SU-DHL-6 (cell line): Measurements from ENCODE around the gene AP3D1.

Experiments
- H2AFZ ChIP-seq: fragments of 200-600 bp; sonication (generic); 2 replicates; pipeline ENCODE4 v1.6.1; 2014; ENCODE audit warnings: low read depth, mild to moderate bottlenecking, moderate library complexity, mixed read lengths, antibody characterized with exemption, low read length; ENCODE audit not compliant: severe bottlenecking
- H3F3A ChIP-seq: fragments of 200-600 bp; shearing (Covaris generic); 2 replicates; pipeline ENCODE4 v1.6.0; 2016; ENCODE audit warnings: antibody characterized with exemption, mild to moderate bottlenecking; ENCODE audit not compliant: insufficient read depth
- H3K27ac ChIP-seq: fragments of 200-600 bp; sonication (generic); 2 replicates; pipeline ENCODE4 v1.5.1; 2016; ENCODE audit warnings: low read depth, mild to moderate bottlenecking, low read length, moderate library complexity, mixed read lengths
- H3K27me3 ChIP-seq: fragments of 200-600 bp; sonication (generic), shearing (Covaris generic); 2 replicates; pipeline ENCODE4 v1.6.0; 2014; ENCODE audit warnings: mild to moderate bottlenecking, low read length
- H3K36me3 ChIP-seq: fragments of 200-600 bp; sonication (generic); 2 replicates; pipeline ENCODE4 v1.6.1; 2014; ENCODE audit warnings: mild to moderate bottlenecking, low read length, mixed read lengths
- H3K4me2 ChIP-seq: fragments of 300-600, 200-600 bp; shearing (Covaris generic), sonication (generic); 2 replicates; pipeline ENCODE4 v1.6.0; 2014; ENCODE audit warnings: low read length, low read depth, mild to moderate bottlenecking; ENCODE audit not compliant: poor library complexity, severe bottlenecking
- H3K4me3 ChIP-seq: fragments of 200-600 bp; sonication (generic); 2 replicates; pipeline ENCODE4 v1.5.1; 2014; ENCODE audit warnings: antibody characterized with exemption, low read length, mild to moderate bottlenecking, mixed read lengths; ENCODE audit not compliant: insufficient read depth, poor library complexity, severe bottlenecking
- H3K79me2 ChIP-seq: fragments of 200-600 bp; sonication (generic); 2 replicates; pipeline ENCODE4 v1.6.1; 2014; ENCODE audit warnings: mild to moderate bottlenecking, low read length, moderate library complexity; ENCODE audit not compliant: insufficient read depth
- H3K9ac ChIP-seq: fragments of 200-600 bp; sonication (generic); 2 replicates; pipeline ENCODE4 v1.7.0; 2014; ENCODE audit warnings: mild to moderate bottlenecking, low read length
- H3K9me2 ChIP-seq: fragments of 200-600 bp; sonication (generic); replicated peaks from 2 replicates; pipeline ENCODE4 v1.6.1; 2014; ENCODE audit warnings: low read length; ENCODE audit not compliant: insufficient read depth
- H3K9me3 ChIP-seq: fragments of 200-600 bp; sonication (generic); 2 replicates; pipeline ENCODE4 v1.6.1; 2014; ENCODE audit warnings: low read length, mixed read lengths; ENCODE audit not compliant: insufficient read depth
- H4K20me1 ChIP-seq: fragments of 200-600 bp; sonication (generic); 2 replicates; pipeline ENCODE4 v1.6.1; 2014; ENCODE audit warnings: low read depth, mild to moderate bottlenecking, antibody characterized with exemption, low read length, moderate library complexity, mixed read lengths
- CTCF ChIP-seq: fragments of 200-600 bp; sonication (generic); IDR thresholded peaks from one replicate; pipeline ENCODE4 v1.5.1; 2017; ENCODE audit warnings: antibody characterized with exemption, mild to moderate bottlenecking, low read length, moderate library complexity; ENCODE audit not compliant: insufficient read depth, poor library complexity, severe bottlenecking
- EZH2phosphoT487 ChIP-seq: fragments of 200-600 bp; sonication (generic), shearing (Covaris generic); conservative IDR thresholded peaks from 2 replicates; pipeline ENCODE4 v1.6.1; 2018; ENCODE audit warnings: mild to moderate bottlenecking, antibody characterized with exemption, low read length, moderate library complexity, mixed read lengths

The AP3D1 gene

GRCh38 chr19:2060884-2061494, 90.4 kb downstream of the AP3D1 start:
- Histone ChIP-seq H3K79me2 (no peaks in the 10 kb centered on the region), H3K4me2 (peak overlapping the region; percentile 91), H4K20me1 (no peaks in the 10 kb centered on the region), H3K9me2 (no peaks in the 10 kb centered on the region), H3K9ac (peak overlapping the region; percentile 88), H2AFZ (peak overlapping the region; percentile 37), H3K4me3 (peak overlapping the region; percentile 61), H3K27ac (peak overlapping the region; percentile 62), H3K9me3 (no peaks in the 10 kb centered on the region), H3K36me3 (no peaks in the 10 kb centered on the region), H3K27me3 (no peaks in the 10 kb centered on the region), H3F3A (peaks cover 7% of the 10 kb centered on the region; the same call in 1 of the 2 replicates)
- TF ChIP-seq EZH2phosphoT487 (no peak), CTCF (no peak)

- H3K27ac ChIP-seq, result no peak overlapping the region
- no peaks in the 10 kb centered on the region for H3K9me2 ChIP-seq
- no peaks in the 10 kb centered on the region for H3K9me3 ChIP-seq
- no peaks in the 10 kb centered on the region for H3K79me2 ChIP-seq
- H3K27me3 ChIP-seq, result no peaks in the 10 kb centered on the region
- H3K4me3 ChIP-seq, result no peak overlapping the region
- no peak overlapping the region for H2AFZ ChIP-seq
- TF ChIP-seq EZH2phosphoT487, result no peak
- TF ChIP-seq CTCF, result no peak
- H4K20me1 ChIP-seq, result no peaks in the 10 kb centered on the region
- peaks cover 10% of the 10 kb centered on the region; the same call in 1 of the 2 replicates for H3F3A ChIP-seq
- peak overlapping the region; percentile 88; the same call in 1 of the 2 replicates for H3K9ac ChIP-seq
- H3K36me3 ChIP-seq, result no peaks in the 10 kb centered on the region
- H3K4me2 ChIP-seq, result peak overlapping the region; percentile 91
Measured at GRCh38 chr19:2059422-2060201, 91.8 kb downstream of the AP3D1 start.

GRCh38 chr19:2058570-2059421, 92.6 kb downstream of the AP3D1 start:
- Histone ChIP-seq H2AFZ (no peak overlapping the region), H3F3A (peaks cover 11% of the 10 kb centered on the region), H3K4me2 (no peak overlapping the region), H3K79me2 (no peaks in the 10 kb centered on the region), H3K4me3 (no peak overlapping the region), H3K9me2 (no peaks in the 10 kb centered on the region), H3K9me3 (no peaks in the 10 kb centered on the region), H3K9ac (no peak overlapping the region), H3K36me3 (no peaks in the 10 kb centered on the region), H4K20me1 (no peaks in the 10 kb centered on the region), H3K27ac (peak overlapping the region; percentile 59), H3K27me3 (no peaks in the 10 kb centered on the region)
- TF ChIP-seq EZH2phosphoT487, result no peak
- no peak for TF ChIP-seq CTCF
